ENCODE measurements around the gene LOXL4.

GRCh38 chr10:98286419-98286818 is 18.4 kb upstream of the LOXL4 start:
- TF ChIP-seq, protein P1, sequence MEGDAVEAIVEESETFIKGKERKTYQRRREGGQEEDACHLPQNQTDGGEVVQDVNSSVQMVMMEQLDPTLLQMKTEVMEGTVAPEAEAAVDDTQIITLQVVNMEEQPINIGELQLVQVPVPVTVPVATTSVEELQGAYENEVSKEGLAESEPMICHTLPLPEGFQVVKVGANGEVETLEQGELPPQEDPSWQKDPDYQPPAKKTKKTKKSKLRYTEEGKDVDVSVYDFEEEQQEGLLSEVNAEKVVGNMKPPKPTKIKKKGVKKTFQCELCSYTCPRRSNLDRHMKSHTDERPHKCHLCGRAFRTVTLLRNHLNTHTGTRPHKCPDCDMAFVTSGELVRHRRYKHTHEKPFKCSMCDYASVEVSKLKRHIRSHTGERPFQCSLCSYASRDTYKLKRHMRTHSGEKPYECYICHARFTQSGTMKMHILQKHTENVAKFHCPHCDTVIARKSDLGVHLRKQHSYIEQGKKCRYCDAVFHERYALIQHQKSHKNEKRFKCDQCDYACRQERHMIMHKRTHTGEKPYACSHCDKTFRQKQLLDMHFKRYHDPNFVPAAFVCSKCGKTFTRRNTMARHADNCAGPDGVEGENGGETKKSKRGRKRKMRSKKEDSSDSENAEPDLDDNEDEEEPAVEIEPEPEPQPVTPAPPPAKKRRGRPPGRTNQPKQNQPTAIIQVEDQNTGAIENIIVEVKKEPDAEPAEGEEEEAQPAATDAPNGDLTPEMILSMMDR (IDR thresholded peaks at IDR 0.05), result no peak
- no peak for TF ChIP-seq POLR2A (IDR thresholded peaks at IDR 0.05)

Data from suprapubic skin (tissue), 3 donors.